ACC112 (cell line): ENCODE measurements around the gene CRKL.

Source experiments
- H2AFZ ChIP-seq: fragments of 200-600 bp; sonication (generic); one replicate; pipeline ENCODE4 v1.6.0; 2017; ENCODE audit warnings: antibody characterized with exemption, low read length; ENCODE audit not compliant: unreplicated experiment
- H3K27ac ChIP-seq: fragments of 200-600 bp; sonication (generic); 2 replicates; pipeline ENCODE4 v1.5.1; 2014; ENCODE audit warnings: low read depth, mild to moderate bottlenecking, antibody characterized with exemption, low read length, moderate library complexity
- H3K27me3 ChIP-seq: fragments of 200-600 bp; sonication (generic); 2 replicates; pipeline ENCODE4 v1.6.1; 2014; ENCODE audit warnings: mild to moderate bottlenecking, antibody characterized with exemption, low read length, moderate library complexity, mixed read lengths; ENCODE audit not compliant: insufficient read depth
- H3K36me3 ChIP-seq: fragments of 200-600 bp; sonication (generic); 2 replicates; pipeline ENCODE4 v1.6.1; 2016; ENCODE audit warnings: mild to moderate bottlenecking, antibody characterized with exemption, low read length, moderate library complexity, mixed read lengths; ENCODE audit not compliant: insufficient read depth
- H3K4me1 ChIP-seq: fragments of 200-600 bp; sonication (generic); one replicate; pipeline ENCODE4 v1.6.1; 2016; ENCODE audit warnings: low read length, mixed read lengths; ENCODE audit not compliant: insufficient read depth, unreplicated experiment, control insufficient read depth
- H3K4me3 ChIP-seq: fragments of 200-600 bp; sonication (generic); 2 replicates; pipeline ENCODE4 v1.5.1; 2014; ENCODE audit warnings: mild to moderate bottlenecking, low read depth, low read length
- H3K79me2 ChIP-seq: fragments of 200-600 bp; sonication (generic); one replicate; pipeline ENCODE4 v1.6.0; 2016; ENCODE audit warnings: low read length; ENCODE audit not compliant: control insufficient read depth, unreplicated experiment, insufficient read depth

Gene CRKL

DNA sequence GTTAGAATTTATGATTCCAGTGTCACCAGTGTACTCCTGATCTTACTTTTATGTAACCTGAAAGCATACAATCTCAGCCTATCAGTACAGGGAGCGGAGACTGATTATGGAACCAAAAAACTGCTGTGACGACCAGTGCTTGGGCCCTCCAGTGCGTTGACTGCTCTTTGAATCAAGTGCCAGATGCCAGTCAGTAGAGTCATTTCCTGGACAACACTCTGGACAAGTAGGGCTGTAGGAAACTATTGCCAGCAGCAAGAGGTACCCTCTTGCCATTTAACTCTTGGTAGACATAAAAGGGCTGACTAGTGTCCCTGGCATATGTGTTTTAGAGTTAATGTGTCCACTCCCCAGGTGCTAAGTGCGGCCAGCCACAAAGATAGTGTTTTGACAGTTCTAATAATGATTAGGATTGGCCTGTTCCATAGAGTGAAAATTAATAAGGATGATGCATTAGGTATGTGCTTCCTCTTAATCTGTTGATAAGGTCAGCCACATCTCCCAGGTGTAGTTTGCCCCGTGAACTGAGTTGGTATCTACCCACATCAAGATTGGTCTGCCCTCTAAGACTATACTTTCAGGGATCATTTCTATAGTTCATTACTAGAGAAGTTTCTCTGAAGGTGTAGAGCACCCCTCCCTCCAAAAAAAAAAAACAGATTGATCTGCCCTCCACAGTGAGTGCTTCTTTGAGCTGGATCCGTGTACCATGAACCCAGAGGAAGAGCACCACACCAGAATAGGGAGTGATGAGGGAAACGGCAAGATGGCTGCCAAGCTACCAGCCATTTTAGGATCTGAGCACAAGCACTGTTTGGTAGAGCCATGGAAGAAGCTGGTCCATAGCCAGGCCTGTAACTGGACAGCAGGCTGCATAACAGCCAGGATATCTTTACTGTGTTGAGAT is 29.1 kb downstream of the CRKL start:
- peaks cover 66% of the 10 kb centered on the region for H3K79me2 ChIP-seq
- peaks cover 23% of the 10 kb centered on the region for H3K4me1 ChIP-seq
- 0 out of 2 replicates have a peak, but pooled peaks cover 14% of the 10 kb centered on the region for H3K36me3 ChIP-seq

DNA sequence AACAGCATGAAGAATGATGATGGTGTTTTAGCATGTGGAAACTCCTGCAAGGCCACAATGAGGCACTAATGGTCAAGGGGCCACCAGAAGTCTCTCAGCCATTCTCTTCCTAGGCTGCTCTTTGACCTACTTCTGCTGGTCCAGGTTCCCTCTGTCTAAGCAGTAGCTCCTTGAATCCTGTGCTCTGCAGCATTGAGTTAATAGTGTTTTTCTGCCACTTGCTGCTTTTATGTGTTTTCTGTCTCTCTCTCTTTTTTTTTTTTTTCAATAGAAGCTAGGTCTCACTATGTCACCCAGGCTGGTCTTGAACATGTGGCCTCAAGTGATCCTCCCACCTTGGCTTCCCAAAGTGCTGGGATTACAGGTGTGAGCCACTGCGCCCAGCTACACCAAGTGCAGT is 29.8 kb downstream of the CRKL start:
- H3K4me3 ChIP-seq, result no peak overlapping the region
- no peaks in the 10 kb centered on the region for H3K27me3 ChIP-seq
- 0 out of 2 replicates have a peak, but pooled peaks cover 16% of the 10 kb centered on the region for H3K36me3 ChIP-seq
- no peak overlapping the region for H2AFZ ChIP-seq
- no peak overlapping the region for H3K27ac ChIP-seq
- H3K4me1 ChIP-seq, result peaks cover 23% of the 10 kb centered on the region
- H3K79me2 ChIP-seq, result peaks cover 68% of the 10 kb centered on the region

More for the DNA sequence above, 29.1 kb downstream of the CRKL start:
- 0 out of 2 replicates have a peak overlapping the region, but pooled peaks have one; percentile 33 for H3K4me3 ChIP-seq
- H3K27ac ChIP-seq, result peak overlapping the region; percentile 46; the same call in 1 of the 2 replicates
- H2AFZ ChIP-seq, result no peak overlapping the region
- H3K27me3 ChIP-seq, result no peaks in the 10 kb centered on the region

DNA sequence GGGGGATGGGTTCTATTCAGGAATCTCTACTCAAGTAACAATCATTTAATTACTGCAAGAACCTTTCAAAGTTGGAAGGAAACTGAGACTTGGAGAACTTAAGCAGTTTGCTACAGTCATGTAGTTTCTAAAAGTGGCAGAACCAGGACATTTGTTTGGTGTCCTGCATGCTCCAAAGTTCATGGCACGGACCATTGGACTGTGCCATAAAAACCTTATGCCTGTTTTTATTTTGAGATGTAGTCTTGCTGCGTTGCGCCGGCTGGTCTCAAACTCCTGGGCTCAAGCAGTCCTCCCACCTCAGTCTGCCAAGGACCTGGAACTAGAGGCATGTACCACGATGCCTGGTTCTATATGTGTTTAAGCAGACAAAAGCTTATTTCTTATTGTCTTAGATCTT is 31.2 kb downstream of the CRKL start:
- Histone ChIP-seq H3K27ac (no peak overlapping the region), H2AFZ (no peak overlapping the region), H3K36me3 (0 out of 2 replicates have a peak, but pooled peaks cover 16% of the 10 kb centered on the region), H3K4me1 (peaks cover 23% of the 10 kb centered on the region), H3K79me2 (peaks cover 56% of the 10 kb centered on the region), H3K4me3 (no peak overlapping the region), H3K27me3 (no peaks in the 10 kb centered on the region)

GRCh38 chr22:20948989-20949388 is 31.8 kb downstream of the CRKL start:
- Histone ChIP-seq H3K79me2 (peaks cover 52% of the 10 kb centered on the region), H3K4me1 (peaks cover 23% of the 10 kb centered on the region), H3K4me3 (no peak overlapping the region), H3K27me3 (no peaks in the 10 kb centered on the region), H3K27ac (no peak overlapping the region), H3K36me3 (0 out of 2 replicates have a peak, but pooled peaks cover 16% of the 10 kb centered on the region), H2AFZ (no peak overlapping the region)

DNA sequence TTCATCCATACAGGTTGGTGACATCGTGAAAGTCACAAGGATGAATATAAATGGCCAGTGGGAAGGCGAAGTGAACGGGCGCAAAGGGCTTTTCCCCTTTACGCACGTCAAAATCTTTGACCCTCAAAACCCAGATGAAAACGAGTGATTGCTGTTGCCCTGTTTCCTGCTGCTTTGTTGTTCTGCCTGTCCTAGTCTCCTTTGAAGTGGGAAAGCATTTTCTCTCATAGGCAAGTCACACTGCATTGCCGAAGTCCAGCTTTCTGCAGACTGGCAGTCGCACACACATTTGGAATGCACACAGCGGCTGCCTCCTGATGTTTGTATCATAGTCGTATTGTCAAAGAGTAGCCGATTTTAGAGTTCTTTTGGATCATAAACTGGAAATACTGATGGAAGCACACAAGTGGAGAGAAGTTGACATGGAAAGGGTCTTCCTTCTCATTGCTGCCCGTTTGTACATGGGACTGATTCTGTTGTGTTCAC is 32.5 kb downstream of the CRKL start:
- 0 out of 2 replicates have a peak, but pooled peaks cover 16% of the 10 kb centered on the region for H3K36me3 ChIP-seq
- H3K4me3 ChIP-seq, result no peak overlapping the region
- H3K27ac ChIP-seq, result no peak overlapping the region
- no peak overlapping the region for H2AFZ ChIP-seq
- no peaks in the 10 kb centered on the region for H3K27me3 ChIP-seq
- H3K79me2 ChIP-seq, result peaks cover 49% of the 10 kb centered on the region
- H3K4me1 ChIP-seq, result peaks cover 23% of the 10 kb centered on the region

DNA sequence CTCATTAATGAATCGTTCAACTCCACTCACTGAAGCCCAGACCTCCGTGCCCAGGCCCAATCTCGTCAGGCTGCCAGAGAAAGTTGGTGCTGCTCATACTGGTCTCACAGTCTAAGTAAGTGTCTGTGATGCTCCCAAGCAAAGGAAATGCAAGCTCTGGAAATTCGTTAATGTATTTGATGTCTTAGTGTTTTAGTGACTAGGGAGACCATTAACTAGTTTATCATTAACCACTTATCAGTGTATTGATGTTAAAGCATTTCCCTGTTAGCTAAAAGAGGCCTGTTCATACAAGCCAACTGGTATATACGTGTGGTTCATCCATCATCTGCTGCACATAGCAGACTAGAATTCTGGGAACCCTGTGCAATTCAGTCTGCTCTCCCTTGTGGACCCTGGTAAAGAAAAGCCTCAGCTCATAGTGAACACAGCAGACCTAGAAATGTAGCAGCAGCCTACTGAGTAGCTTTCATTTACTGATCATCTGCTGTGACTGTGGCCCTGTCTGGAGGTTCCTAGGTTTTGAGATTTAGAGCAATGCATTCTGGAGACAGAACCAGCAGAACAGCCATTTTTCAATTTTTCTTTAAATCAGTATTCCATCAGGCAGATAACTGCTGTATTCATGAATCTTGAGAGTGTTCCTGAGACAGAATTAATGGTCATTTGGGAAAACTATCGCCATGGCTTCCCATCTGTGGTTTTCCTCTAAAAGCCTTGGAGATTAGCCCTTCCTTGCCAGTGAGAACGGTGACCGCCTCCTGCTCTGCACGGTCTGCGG is 34.1 kb downstream of the CRKL start:
- Histone ChIP-seq H3K36me3 (0 out of 2 replicates have a peak, but pooled peaks cover 16% of the 10 kb centered on the region), H3K4me1 (peaks cover 10% of the 10 kb centered on the region), H3K27me3 (no peaks in the 10 kb centered on the region), H3K27ac (no peak overlapping the region), H3K79me2 (peaks cover 44% of the 10 kb centered on the region), H2AFZ (no peak overlapping the region), H3K4me3 (no peak overlapping the region)

DNA sequence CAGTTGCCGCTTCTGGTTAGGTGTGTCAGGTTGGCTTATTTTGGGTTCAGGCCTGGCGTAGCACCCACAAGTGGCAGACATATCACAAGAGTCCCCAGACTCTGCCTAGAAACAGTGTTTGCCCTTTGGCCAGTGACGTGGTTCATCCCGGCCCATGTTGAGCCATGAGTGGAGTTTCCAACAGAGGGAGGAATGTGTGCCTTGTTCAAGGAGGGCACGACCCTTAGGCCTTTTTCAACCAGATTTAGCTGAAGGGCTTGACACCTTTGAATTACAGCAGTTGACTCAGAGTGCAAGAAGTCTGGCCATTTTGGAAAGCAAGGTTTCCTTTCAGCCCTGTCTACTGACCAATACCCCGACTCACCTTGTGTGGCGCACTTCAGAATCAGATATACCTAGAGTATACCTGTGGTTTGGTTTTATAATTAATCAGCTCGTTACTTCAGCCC is 34.7 kb downstream of the CRKL start:
- Histone ChIP-seq H2AFZ (no peak overlapping the region), H3K4me3 (no peak overlapping the region), H3K36me3 (0 out of 2 replicates have a peak, but pooled peaks cover 16% of the 10 kb centered on the region), H3K4me1 (peaks cover 4% of the 10 kb centered on the region), H3K27me3 (no peaks in the 10 kb centered on the region), H3K27ac (no peak overlapping the region), H3K79me2 (peaks cover 38% of the 10 kb centered on the region)

DNA sequence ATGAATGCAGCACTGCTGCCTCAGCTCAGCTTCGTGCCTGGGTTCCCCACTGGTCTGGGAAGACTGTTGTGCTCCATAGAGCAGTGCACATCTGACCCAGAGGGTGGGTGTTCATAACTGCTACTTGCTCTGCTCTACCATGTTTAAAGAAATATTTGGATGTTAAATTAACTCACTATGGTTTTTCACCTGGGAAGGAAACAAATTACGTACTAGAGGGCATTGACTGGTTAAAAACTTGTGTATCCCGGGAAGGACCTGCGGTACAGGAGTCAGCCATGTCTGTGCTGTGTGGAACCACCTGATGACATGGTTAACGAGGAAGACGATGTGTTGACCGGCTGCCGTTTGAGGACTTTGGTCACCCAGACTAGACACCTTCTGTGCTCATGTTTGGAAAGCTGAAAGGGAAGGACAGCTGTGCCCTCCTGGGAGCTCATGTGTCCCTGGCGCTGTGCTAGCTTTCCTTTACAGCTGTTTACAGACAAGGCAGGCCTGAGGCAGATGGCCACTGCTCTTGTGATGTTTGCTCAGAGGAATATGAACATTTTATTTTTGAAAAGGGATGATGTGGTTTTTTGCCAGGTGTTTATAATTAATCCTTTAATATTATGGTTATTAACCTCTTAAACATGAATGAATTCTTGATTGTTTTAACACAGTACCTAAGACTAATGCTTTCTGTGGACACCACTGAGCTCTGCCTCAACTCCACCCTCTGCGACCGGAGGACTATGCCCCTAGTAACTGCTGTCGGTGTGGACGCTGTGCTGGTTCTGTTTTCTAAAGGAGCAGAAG is 35.5 kb downstream of the CRKL start:
- H3K27me3 ChIP-seq, result no peaks in the 10 kb centered on the region
- H3K4me1 ChIP-seq, result peaks cover 6% of the 10 kb centered on the region
- 0 out of 2 replicates have a peak, but pooled peaks cover 16% of the 10 kb centered on the region for H3K36me3 ChIP-seq
- H3K4me3 ChIP-seq, result no peak overlapping the region
- H3K79me2 ChIP-seq, result peaks cover 32% of the 10 kb centered on the region
- H3K27ac ChIP-seq, result no peak overlapping the region
- H2AFZ ChIP-seq, result no peak overlapping the region

DNA sequence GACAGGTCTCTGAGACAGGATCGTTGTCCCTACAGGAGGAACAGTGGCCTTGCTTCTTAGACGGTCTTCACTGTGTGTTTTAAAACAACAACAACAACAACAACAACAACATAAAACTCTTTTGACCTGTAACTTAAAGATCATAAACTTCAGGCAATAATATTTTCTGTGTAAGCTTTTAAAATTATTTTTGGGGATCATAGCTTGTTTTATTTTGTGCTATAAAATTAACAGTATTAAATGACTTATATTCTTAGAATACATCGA is 36.1 kb downstream of the CRKL start:
- Histone ChIP-seq H3K36me3 (0 out of 2 replicates have a peak, but pooled peaks cover 16% of the 10 kb centered on the region), H2AFZ (no peak overlapping the region), H3K4me1 (peaks cover 9% of the 10 kb centered on the region), H3K79me2 (peaks cover 27% of the 10 kb centered on the region), H3K27me3 (no peaks in the 10 kb centered on the region), H3K4me3 (no peak overlapping the region), H3K27ac (no peak overlapping the region)
